ENCODE results near the gene GSDME.

The GSDME gene

GRCh38 chr7:24763303-24763901 lies 6.1 kb upstream of the GSDME start:
- no peak overlapping the region for H3K9ac ChIP-seq (ENCODE audit: low read depth, low read length)
- H3K36me3 ChIP-seq (ENCODE audit: insufficient read depth, low read length): no peaks in the 10 kb centered on the region
- no peaks in the 10 kb centered on the region for H3K9me3 ChIP-seq (ENCODE audit: control insufficient read depth, insufficient read depth, low read length)
- 0 out of 2 replicates have a peak, but pooled peaks cover 2% of the 10 kb centered on the region for H3K4me1 ChIP-seq (ENCODE audit: insufficient read depth, low read length)

DNA sequence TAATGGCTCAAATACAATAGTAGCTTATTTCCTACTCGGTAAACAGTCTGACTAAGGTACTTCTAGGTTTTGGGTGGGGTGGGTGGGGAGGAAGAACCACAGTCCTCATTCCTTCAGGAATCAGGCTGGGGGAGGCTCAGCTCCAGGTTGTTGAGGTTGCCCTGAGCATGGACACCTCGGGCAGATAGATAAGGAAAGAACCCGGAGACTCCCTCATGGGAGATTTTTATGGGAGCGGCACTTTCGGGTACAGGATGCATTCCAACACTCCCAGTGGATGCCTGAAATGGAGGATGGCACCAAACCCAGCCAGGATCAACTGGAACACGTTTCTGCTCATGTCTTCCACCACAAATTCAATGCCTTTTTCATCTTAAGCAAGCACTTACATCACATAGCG lies 5.5 kb upstream of the GSDME start:
- H3K9ac ChIP-seq (ENCODE audit: low read depth, low read length): no peak overlapping the region
- no peaks in the 10 kb centered on the region for H3K4me1 ChIP-seq (ENCODE audit: insufficient read depth, low read length)
- no peaks in the 10 kb centered on the region for H3K9me3 ChIP-seq (ENCODE audit: control insufficient read depth, insufficient read depth, low read length)

DNA sequence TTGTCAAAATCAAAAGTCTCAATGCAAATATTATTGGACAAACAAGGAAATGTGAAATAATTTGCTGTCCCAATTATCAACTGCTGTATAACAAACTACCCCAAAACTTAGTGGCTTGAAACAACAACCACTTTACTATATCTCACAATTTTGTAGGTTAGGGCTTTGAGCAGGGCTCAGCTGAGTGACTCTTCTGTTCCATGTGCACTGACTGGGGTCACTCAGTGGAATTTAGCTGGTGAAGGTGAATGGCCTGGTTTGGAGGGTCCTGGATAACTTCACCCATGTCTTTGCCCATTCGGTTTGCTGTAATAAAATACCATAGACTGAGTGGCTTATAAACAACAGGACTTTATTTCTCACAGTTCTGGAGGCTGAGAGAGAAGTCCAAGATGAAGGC lies 3.7 kb upstream of the GSDME start:
- Histone ChIP-seq H3K9me3 (ENCODE audit: control insufficient read depth, insufficient read depth, low read length) (no peaks in the 10 kb centered on the region), H3K9ac (ENCODE audit: low read depth, low read length) (no peak overlapping the region), H3K36me3 (ENCODE audit: insufficient read depth, low read length) (no peaks in the 10 kb centered on the region)

More for the DNA sequence above, 5.5 kb upstream of the GSDME start:
- no peaks in the 10 kb centered on the region for H3K36me3 ChIP-seq (ENCODE audit: insufficient read depth, low read length)

GRCh38 chr7:24756545-24757352 lies 515 bp downstream of the GSDME start:
- no peaks in the 10 kb centered on the region for H3K9me3 ChIP-seq (ENCODE audit: control insufficient read depth, insufficient read depth, low read length)
- no peaks in the 10 kb centered on the region for H3K36me3 ChIP-seq (ENCODE audit: insufficient read depth, low read length)
- H3K9ac ChIP-seq (ENCODE audit: low read depth, low read length): peak overlapping the region; percentile 76
- H3K4me1 ChIP-seq (ENCODE audit: insufficient read depth, low read length): no peaks in the 10 kb centered on the region

More for the DNA sequence above, 3.7 kb upstream of the GSDME start:
- H3K4me1 ChIP-seq (ENCODE audit: insufficient read depth, low read length): no peaks in the 10 kb centered on the region

DNA sequence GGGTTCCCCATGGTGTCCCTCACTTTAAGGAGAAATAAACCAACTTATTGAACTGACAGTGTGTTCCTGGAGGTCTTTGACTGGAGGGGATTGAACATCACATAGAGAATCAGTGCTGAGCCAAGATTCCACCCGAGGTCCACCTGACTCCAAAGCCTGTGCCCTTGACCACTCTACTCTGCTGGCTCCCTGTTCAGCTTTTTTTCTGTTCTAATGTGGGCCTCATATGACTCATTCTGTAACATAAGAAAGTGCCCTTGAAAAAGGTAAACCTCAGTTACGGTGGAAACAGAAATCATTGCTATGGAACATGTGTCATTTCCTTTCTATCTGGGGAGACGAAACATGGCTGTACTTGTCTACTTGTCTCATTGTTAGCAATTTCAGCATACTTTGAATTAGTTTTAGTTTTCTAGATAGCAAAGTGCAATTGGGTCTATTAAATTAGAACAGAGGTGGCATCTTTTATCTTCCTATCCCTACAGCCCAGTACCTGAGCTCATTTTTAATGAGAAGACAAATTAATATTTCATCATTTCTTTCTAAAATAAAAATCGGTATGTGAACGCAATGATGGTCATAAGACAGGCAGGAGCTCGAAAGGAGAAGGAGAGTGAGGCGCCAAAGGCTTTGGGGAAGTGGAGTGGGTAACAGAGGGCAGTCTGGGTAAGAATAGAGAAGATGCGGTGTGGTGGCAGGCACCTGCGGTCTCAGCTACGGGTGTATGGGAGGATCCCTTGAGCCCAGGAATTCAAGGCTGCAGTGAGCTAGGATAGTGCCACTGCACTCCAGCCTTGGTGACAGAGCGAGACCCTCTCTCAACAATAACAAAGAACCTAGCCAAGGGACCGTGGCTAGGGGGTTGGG lies 1.5 kb downstream of the GSDME start:
- no peaks in the 10 kb centered on the region for H3K9me3 ChIP-seq (ENCODE audit: control insufficient read depth, insufficient read depth, low read length)
- H3K36me3 ChIP-seq (ENCODE audit: insufficient read depth, low read length): no peaks in the 10 kb centered on the region
- no peaks in the 10 kb centered on the region for H3K4me1 ChIP-seq (ENCODE audit: insufficient read depth, low read length)
- H3K9ac ChIP-seq (ENCODE audit: low read depth, low read length): no peak overlapping the region

DNA sequence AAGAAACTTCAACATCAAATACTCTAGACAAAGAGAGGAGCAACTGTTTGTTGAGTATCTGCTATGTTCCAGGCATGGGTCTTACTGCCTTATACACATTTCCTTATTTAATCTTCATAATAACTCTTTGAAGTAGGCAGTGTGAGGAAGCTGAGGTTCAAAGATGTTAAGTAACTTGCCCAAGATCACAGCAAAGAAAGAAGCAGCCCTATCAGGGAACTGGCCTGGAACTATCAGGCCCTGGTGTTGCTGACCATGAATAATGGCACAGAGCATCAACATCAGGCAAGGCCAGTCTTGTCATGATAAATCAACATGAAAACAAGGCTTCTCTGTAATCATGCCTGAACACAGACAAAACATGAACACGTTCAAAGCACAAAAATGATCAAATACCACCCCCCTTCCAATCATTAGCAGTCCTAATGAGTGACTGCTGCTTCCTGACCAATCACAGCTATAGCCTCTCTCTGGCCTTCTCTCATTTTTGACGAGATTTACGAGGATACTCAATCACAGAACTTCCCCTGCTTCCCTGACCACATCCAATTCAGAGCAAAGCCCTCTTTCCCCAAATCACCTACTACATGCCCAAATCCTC lies 2.3 kb downstream of the GSDME start:
- no peak overlapping the region for H3K9ac ChIP-seq (ENCODE audit: low read depth, low read length)
- H3K36me3 ChIP-seq (ENCODE audit: insufficient read depth, low read length): no peaks in the 10 kb centered on the region
- H3K9me3 ChIP-seq (ENCODE audit: control insufficient read depth, insufficient read depth, low read length): no peaks in the 10 kb centered on the region
- H3K4me1 ChIP-seq (ENCODE audit: insufficient read depth, low read length): no peaks in the 10 kb centered on the region

GRCh38 chr7:24752073-24752800 lies 5.0 kb downstream of the GSDME start:
- H3K36me3 ChIP-seq (ENCODE audit: insufficient read depth, low read length): no peaks in the 10 kb centered on the region
- H3K9me3 ChIP-seq (ENCODE audit: control insufficient read depth, insufficient read depth, low read length): no peaks in the 10 kb centered on the region
- no peak overlapping the region for H3K9ac ChIP-seq (ENCODE audit: low read depth, low read length)
- H3K4me1 ChIP-seq (ENCODE audit: insufficient read depth, low read length): no peaks in the 10 kb centered on the region

GRCh38 chr7:24751484-24751883 lies 5.8 kb downstream of the GSDME start:
- H3K9me3 ChIP-seq (ENCODE audit: control insufficient read depth, insufficient read depth, low read length): no peaks in the 10 kb centered on the region
- no peaks in the 10 kb centered on the region for H3K36me3 ChIP-seq (ENCODE audit: insufficient read depth, low read length)
- H3K4me1 ChIP-seq (ENCODE audit: insufficient read depth, low read length): no peaks in the 10 kb centered on the region
- no peak overlapping the region for H3K9ac ChIP-seq (ENCODE audit: low read depth, low read length)

DNA sequence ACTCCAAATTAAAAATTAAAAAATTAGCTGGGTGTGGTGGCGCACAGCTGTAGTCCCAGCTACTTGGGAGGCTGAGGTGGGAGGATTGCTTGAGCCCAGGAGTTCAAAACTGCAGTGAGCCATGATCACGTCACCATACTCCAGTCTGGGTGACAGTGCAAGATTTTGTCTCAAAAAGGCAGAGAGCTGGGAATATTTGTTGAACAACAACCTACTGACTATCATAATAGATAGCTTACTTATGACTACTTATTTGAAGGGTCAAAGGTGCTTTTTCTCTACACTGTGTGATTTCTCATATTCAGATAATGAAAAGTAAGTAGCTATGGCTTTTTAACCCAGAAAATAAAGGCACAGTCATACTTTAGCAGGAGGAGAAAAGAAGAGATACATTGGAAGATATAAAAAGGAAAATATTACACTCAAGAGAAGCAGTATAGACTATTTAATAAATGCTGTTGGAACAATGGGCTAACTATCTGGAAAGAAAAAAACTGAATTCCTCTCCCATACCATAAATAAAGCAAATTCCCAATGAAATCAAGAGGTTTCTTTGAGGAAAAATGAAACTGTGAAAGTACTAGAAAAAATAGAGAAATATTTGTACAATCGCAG lies 6.7 kb downstream of the GSDME start:
- Histone ChIP-seq H3K36me3 (ENCODE audit: insufficient read depth, low read length) (no peaks in the 10 kb centered on the region), H3K9me3 (ENCODE audit: control insufficient read depth, insufficient read depth, low read length) (no peaks in the 10 kb centered on the region), H3K9ac (ENCODE audit: low read depth, low read length) (no peak overlapping the region), H3K4me1 (ENCODE audit: insufficient read depth, low read length) (no peaks in the 10 kb centered on the region)

DNA sequence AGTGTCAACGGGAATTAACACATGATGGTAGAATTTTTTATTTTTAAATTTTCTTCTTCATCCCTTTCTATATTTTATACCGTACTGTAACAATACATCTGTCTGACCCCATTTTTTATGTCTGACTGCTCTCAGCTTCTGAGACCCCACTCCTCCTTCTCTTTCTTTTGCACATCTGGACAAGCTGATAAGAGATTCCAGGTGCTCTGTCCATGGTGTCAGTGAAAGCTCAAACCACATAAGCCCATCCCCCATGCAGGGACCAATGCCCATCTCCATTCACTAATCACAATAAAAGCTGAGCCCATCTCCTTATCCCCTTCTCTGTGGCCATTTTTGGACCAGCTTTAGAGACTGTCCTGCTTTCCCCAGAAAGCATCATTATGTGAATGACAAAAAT lies 8.7 kb downstream of the GSDME start:
- H3K36me3 ChIP-seq (ENCODE audit: insufficient read depth, low read length): no peaks in the 10 kb centered on the region
- no peaks in the 10 kb centered on the region for H3K4me1 ChIP-seq (ENCODE audit: insufficient read depth, low read length)
- no peak overlapping the region for H3K9ac ChIP-seq (ENCODE audit: low read depth, low read length)
- no peaks in the 10 kb centered on the region for H3K9me3 ChIP-seq (ENCODE audit: control insufficient read depth, insufficient read depth, low read length)

DNA sequence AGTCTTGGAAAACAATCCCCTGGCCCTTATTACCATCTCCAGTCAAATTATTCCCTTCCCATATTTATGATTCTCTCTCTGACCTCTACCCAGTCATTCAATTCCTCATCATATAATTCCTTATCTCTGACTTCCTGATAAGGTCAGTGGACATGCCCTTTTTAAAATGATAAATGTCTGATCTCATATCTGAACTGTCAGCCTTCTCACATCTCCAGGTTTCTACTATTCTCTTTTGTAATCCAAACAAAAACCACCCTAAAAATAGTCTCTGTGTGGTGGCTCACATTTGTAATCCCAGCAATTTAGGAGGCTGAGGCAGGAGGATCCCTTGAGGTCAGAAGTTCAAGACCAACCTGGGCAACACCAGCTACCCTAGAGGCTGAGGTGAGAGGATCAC lies 11.9 kb downstream of the GSDME start:
- no peaks in the 10 kb centered on the region; the same call in 1 of the 2 replicates for H3K36me3 ChIP-seq (ENCODE audit: insufficient read depth, low read length)
- no peaks in the 10 kb centered on the region for H3K9me3 ChIP-seq (ENCODE audit: control insufficient read depth, insufficient read depth, low read length)
- H3K9ac ChIP-seq (ENCODE audit: low read depth, low read length): no peak overlapping the region
- no peaks in the 10 kb centered on the region for H3K4me1 ChIP-seq (ENCODE audit: insufficient read depth, low read length)

DNA sequence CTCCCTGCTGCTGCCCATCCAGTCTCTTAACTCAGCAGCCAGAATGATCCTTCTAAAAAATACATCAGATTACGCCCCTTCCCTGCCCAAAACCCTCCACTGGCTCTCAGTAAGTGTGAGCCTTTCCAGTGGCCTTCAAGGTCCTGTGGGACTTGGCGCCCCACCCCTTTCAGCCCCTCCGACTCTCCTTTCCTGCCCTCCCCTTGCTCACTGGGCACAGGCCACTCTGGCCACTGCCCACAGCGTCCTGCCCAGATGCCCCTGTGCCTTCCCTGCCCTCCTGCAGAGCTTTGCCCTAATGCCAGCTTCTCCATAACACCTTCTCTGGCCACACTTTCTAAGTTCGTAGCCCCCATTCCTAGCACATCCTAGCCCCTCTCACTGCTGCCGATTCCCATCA lies 13.8 kb downstream of the GSDME start:
- peaks cover 4% of the 10 kb centered on the region; the same call in 1 of the 2 replicates for H3K9me3 ChIP-seq (ENCODE audit: control insufficient read depth, insufficient read depth, low read length)
- no peak overlapping the region for H3K9ac ChIP-seq (ENCODE audit: low read depth, low read length)
- no peaks in the 10 kb centered on the region; the same call in 1 of the 2 replicates for H3K36me3 ChIP-seq (ENCODE audit: insufficient read depth, low read length)
- no peaks in the 10 kb centered on the region for H3K4me1 ChIP-seq (ENCODE audit: insufficient read depth, low read length)

DNA sequence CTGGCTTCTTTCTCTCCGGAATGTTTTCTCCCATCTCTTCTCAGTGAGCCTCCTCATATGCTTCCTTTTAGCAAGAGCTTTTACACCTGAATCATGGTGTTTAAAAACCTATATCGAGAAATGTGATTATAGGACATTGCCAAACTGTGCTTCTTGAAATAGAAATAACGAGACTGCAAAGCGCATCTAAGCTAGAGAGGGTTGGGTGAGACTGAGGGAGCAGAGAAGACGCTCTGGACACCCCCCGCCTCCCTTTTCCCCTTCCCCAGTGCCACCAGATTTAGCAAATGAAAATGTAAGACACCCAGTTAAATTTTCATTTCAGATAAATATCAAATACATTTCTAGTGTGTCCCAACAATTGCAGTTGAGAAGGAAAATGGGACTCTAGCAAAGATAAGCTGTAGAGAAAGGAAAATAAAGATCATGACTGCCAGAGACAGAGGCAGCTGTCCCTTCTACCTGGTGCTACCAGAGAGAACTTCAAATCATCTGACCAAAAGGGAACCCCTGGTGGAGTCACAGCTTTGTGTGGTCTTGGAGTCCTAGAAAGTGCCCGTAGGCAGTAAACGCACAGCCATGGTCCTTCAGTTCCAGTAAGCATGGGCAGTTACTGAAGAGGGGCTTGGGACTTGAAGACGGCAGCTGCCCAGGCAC lies 14.6 kb downstream of the GSDME start:
- H3K9ac ChIP-seq (ENCODE audit: low read depth, low read length): no peak overlapping the region
- no peaks in the 10 kb centered on the region; the same call in 1 of the 2 replicates for H3K36me3 ChIP-seq (ENCODE audit: insufficient read depth, low read length)
- peaks cover 5% of the 10 kb centered on the region; the same call in 1 of the 2 replicates for H3K9me3 ChIP-seq (ENCODE audit: control insufficient read depth, insufficient read depth, low read length)
- H3K4me1 ChIP-seq (ENCODE audit: insufficient read depth, low read length): no peaks in the 10 kb centered on the region
